HEK293 (cell line): ENCODE data around the gene GTF3C1.

Experiments
- CTCF ChIA-PET: fragments of 350-600 bp; formaldehyde crosslinking; extraction: SDS; loops from one replicate; lab custom pipeline; 2021; ENCODE audit warnings: antibody characterized with exemption; lab: Yijun Ruan, JAX
- POLR2A ChIA-PET: fragments of 300-600 bp; formaldehyde crosslinking; extraction: SDS; loops from one replicate; lab custom pipeline; 2020; ENCODE audit warnings: antibody characterized with exemption, inconsistent platforms; lab: Yijun Ruan, JAX
- H3K27ac ChIP-seq: fragments of 200-500 bp; sonication (Bioruptor generic); 2 replicates; pipeline ENCODE4 v1.5.1; 2014; ENCODE audit warnings: low read depth, low read length, control low read depth, inconsistent platforms; ENCODE audit errors: extremely low read depth
- H3K36me3 ChIP-seq, 2 experiments: fragments of 200-500 bp in 1 of 2; sonication (Bioruptor generic) in 1 of 2; 1 replicate in 1 of 2; 2 replicates in 1 of 2; pipeline ENCODE4 v1.5.1; 2014 to 2017; ENCODE audit warnings: inconsistent platforms in 2 of 2, low read length in 2 of 2; ENCODE audit not compliant: control insufficient read depth in 2 of 2, insufficient read depth in 1 of 2
- H3K4me1 ChIP-seq: fragments of 200-500 bp; sonication (Bioruptor generic); 2 replicates; pipeline ENCODE4 v1.5.1; 2014; ENCODE audit warnings: mild to moderate bottlenecking, low read length, inconsistent platforms; ENCODE audit not compliant: control insufficient read depth, insufficient read depth
- H3K4me3 ChIP-seq: 2 replicates; pipeline ENCODE4 v1.5.1; 2011; ENCODE audit warnings: low read depth, mild to moderate bottlenecking, control low read depth, low read length, moderate library complexity
- H3K9me3 ChIP-seq: fragments of 200-500 bp; sonication (Bioruptor generic); 2 replicates; pipeline ENCODE4 v1.5.1; 2014; ENCODE audit warnings: low read depth, low read length, inconsistent platforms; ENCODE audit not compliant: control insufficient read depth, insufficient read depth
- IKZF3 ChIP-seq: fragments of 450-650 bp; IDR thresholded peaks from 2 replicates; pipeline ENCODE4 v1.5.0; 2018; ENCODE audit warnings: missing biosample characterization, mild to moderate bottlenecking, missing genetic modification characterization, moderate library complexity
- MYNN ChIP-seq: fragments of 450-650 bp; formaldehyde crosslinking; IDR thresholded peaks from 2 replicates; pipeline ENCODE4 v1.5.1; 2016; ENCODE audit warnings: missing biosample characterization, missing genetic modification characterization, borderline replicate concordance
- OSR2 ChIP-seq: fragments of 450-650 bp; formaldehyde crosslinking; IDR thresholded peaks from 2 replicates; pipeline ENCODE4 v1.5.1; 2016; ENCODE audit warnings: missing biosample characterization, missing genetic modification characterization
- PBX3 ChIP-seq: sonication (generic); formaldehyde crosslinking; IDR thresholded peaks from 2 replicates; pipeline ENCODE4 v1.8.1; 2022; ENCODE audit warnings: mild to moderate bottlenecking, moderate library complexity, missing genetic modification reagents
- SCRT2 ChIP-seq: fragments of 450-650 bp; formaldehyde crosslinking; IDR thresholded peaks from 2 replicates; pipeline ENCODE4 v1.5.1; 2016; ENCODE audit warnings: missing biosample characterization, missing genetic modification characterization
- YY1 ChIP-seq: fragments of 450-650 bp; formaldehyde crosslinking; IDR thresholded peaks from 2 replicates; pipeline ENCODE4 v1.5.1; 2018; ENCODE audit warnings: missing biosample characterization, missing genetic modification characterization
- ZBTB8A ChIP-seq: fragments of 450-650 bp; formaldehyde crosslinking; IDR thresholded peaks from 2 replicates; pipeline ENCODE4 v1.5.1; 2016; ENCODE audit warnings: missing biosample characterization, missing genetic modification characterization
- ZNF112 ChIP-seq: fragments of 450-650 bp; formaldehyde crosslinking; IDR thresholded peaks from 2 replicates; pipeline ENCODE4 v1.5.0; 2017; ENCODE audit warnings: missing biosample characterization, missing genetic modification characterization
- ZNF114 ChIP-seq: fragments of 450-650 bp; formaldehyde crosslinking; IDR thresholded peaks from 2 replicates; pipeline ENCODE4 v1.5.0; 2017; ENCODE audit warnings: missing biosample characterization, missing genetic modification characterization
- ZNF132 ChIP-seq: fragments of 450-650 bp; formaldehyde crosslinking; IDR thresholded peaks from 2 replicates; pipeline ENCODE4 v1.5.1; 2017; ENCODE audit warnings: missing biosample characterization, missing genetic modification characterization, borderline replicate concordance
- ZNF140 ChIP-seq: fragments of 450-650 bp; formaldehyde crosslinking; IDR thresholded peaks from 2 replicates; pipeline ENCODE4 v1.5.1; 2016; ENCODE audit warnings: missing biosample characterization, missing genetic modification characterization
- ZNF16 ChIP-seq: fragments of 450-650 bp; formaldehyde crosslinking; IDR thresholded peaks from 2 replicates; pipeline ENCODE4 v1.5.1; 2016; ENCODE audit warnings: low read depth, missing biosample characterization, missing genetic modification characterization
- ZNF174 ChIP-seq: fragments of 450-650 bp; formaldehyde crosslinking; IDR thresholded peaks from 2 replicates; pipeline ENCODE4 v1.5.0; 2017; ENCODE audit warnings: missing biosample characterization, mild to moderate bottlenecking, missing genetic modification characterization
- ZNF211 ChIP-seq: fragments of 450-650 bp; formaldehyde crosslinking; IDR thresholded peaks from 2 replicates; pipeline ENCODE4 v1.5.1; 2016; ENCODE audit warnings: low read depth, missing biosample characterization, missing genetic modification characterization
- ZNF221 ChIP-seq: fragments of 450-650 bp; formaldehyde crosslinking; IDR thresholded peaks from 2 replicates; pipeline ENCODE4 v1.5.1; 2017; ENCODE audit warnings: missing biosample characterization, missing genetic modification characterization, borderline replicate concordance
- ZNF239 ChIP-seq: fragments of 450-650 bp; formaldehyde crosslinking; IDR thresholded peaks from 2 replicates; pipeline ENCODE4 v1.5.1; 2016; ENCODE audit warnings: missing biosample characterization, missing genetic modification characterization
- ZNF391 ChIP-seq: fragments of 450-650 bp; formaldehyde crosslinking; IDR thresholded peaks from 2 replicates; pipeline ENCODE4 v1.5.1; 2016; ENCODE audit warnings: low read depth, missing biosample characterization, missing genetic modification characterization, borderline replicate concordance
- ZNF473 ChIP-seq: fragments of 450-650 bp; formaldehyde crosslinking; IDR thresholded peaks from 2 replicates; pipeline ENCODE4 v1.5.1; 2017; ENCODE audit warnings: missing biosample characterization, missing genetic modification characterization
- ZNF501 ChIP-seq: fragments of 450-650 bp; formaldehyde crosslinking; IDR thresholded peaks from 2 replicates; pipeline ENCODE4 v1.5.1; 2016; ENCODE audit warnings: missing biosample characterization, missing genetic modification characterization
- ZNF560 ChIP-seq: fragments of 450-650 bp; formaldehyde crosslinking; IDR thresholded peaks from 2 replicates; pipeline ENCODE4 v1.5.1; 2017; ENCODE audit warnings: missing biosample characterization, missing genetic modification characterization, borderline replicate concordance
- ZNF580 ChIP-seq: fragments of 450-650 bp; formaldehyde crosslinking; IDR thresholded peaks from 2 replicates; pipeline ENCODE4 v1.5.1; 2016; ENCODE audit warnings: missing biosample characterization, missing genetic modification characterization
- ZNF585B ChIP-seq: fragments of 450-650 bp; formaldehyde crosslinking; IDR thresholded peaks from 2 replicates; pipeline ENCODE4 v1.5.1; 2016; ENCODE audit warnings: missing biosample characterization, missing genetic modification characterization
- ZNF623 ChIP-seq: fragments of 450-650 bp; formaldehyde crosslinking; IDR thresholded peaks from 2 replicates; pipeline ENCODE4 v1.5.1; 2016; ENCODE audit warnings: missing biosample characterization, missing genetic modification characterization
- ZNF768 ChIP-seq: fragments of 450-650 bp; formaldehyde crosslinking; IDR thresholded peaks from 2 replicates; pipeline ENCODE4 v1.5.1; 2018; ENCODE audit warnings: missing biosample characterization, mild to moderate bottlenecking, missing genetic modification characterization
- ZNF830 ChIP-seq: fragments of 450-650 bp; IDR thresholded peaks from 2 replicates; pipeline ENCODE4 v1.5.0; 2018; ENCODE audit warnings: missing biosample characterization, missing genetic modification characterization, low read depth, mild to moderate bottlenecking, moderate library complexity
- TF ChIP-seq, protein P1 (sequence below): fragments of 450-650 bp; formaldehyde crosslinking; IDR thresholded peaks from 2 replicates; pipeline ENCODE4 v1.5.1; 2017; ENCODE audit warnings: missing biosample characterization, mild to moderate bottlenecking, missing genetic modification characterization, moderate library complexity

Gene GTF3C1

GRCh38 chr16:27539636-27540035 is 10.1 kb downstream of the GTF3C1 start (continued):
- no peak for TF ChIP-seq PBX3

DNA sequence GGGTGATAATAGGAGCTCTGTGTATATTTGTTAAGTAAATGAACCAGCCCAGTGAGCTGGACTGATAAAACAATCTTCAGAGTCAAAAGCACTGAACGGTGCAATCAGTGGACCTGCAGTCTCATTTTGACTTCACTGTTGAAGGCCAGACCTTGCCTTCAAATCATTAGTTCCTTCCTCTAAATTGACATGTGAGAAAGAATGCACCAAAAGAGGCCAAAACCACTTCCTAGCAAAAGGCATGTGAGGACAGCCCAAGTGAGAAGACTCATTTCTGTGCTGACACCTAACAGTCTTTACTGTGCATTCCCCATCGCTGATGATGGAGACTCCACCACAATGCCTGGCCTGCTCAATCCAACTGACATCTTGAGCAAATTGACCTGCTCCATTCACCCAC is 10.6 kb downstream of the GTF3C1 start:
- TF ChIP-seq ZNF501 (tag by site-specific recombination), result no peak
- TF ChIP-seq ZNF16 (tag by site-specific recombination), result no peak
- no peak for TF ChIP-seq ZNF623
- no peak for TF ChIP-seq ZNF211 (tag by site-specific recombination)
- TF ChIP-seq, all 188 proteins: peak for 0
- POLR2A ChIA-PET, result interaction anchor here (1.0 kb wide), 1 partner anchor 11 kb away, joined by 3 read pairs; the partner anchor contains the start of genes GTF3C1 and KATNIP
- no peak overlapping the region for H3K27ac ChIP-seq
- H3K9me3 ChIP-seq, result no peaks in the 10 kb centered on the region
- peaks cover 51 to 98% of the 10 kb centered on the region in 2 experiments for H3K36me3 ChIP-seq
- CTCF ChIA-PET, result no interaction called here
- no peak overlapping the region for H3K4me3 ChIP-seq
- no peaks in the 10 kb centered on the region for H3K4me1 ChIP-seq

- TF ChIP-seq ZNF112, result no peak
- no peak for TF ChIP-seq OSR2 (tag by site-specific recombination)
- no peak for TF ChIP-seq ZBTB8A
- TF ChIP-seq ZNF585B (tag by site-specific recombination), result no peak
- no peak for TF ChIP-seq ZNF768 (tag by site-specific recombination)
- no peak for TF ChIP-seq ZNF830 (tag by site-specific recombination)
- TF ChIP-seq ZNF114 (tag by site-specific recombination), result no peak
- TF ChIP-seq ZNF391 (tag by site-specific recombination), result no peak
- no peak for TF ChIP-seq MYNN (tag by site-specific recombination)
- TF ChIP-seq IKZF3 (tag by site-specific recombination), result no peak
- no peak for TF ChIP-seq YY1
- peaks cover 45 to 98% of the 10 kb centered on the region in 2 experiments for H3K36me3 ChIP-seq
- H3K4me1 ChIP-seq, result no peaks in the 10 kb centered on the region
- H3K27ac ChIP-seq, result no peak overlapping the region
- no peaks in the 10 kb centered on the region for H3K9me3 ChIP-seq
- H3K4me3 ChIP-seq, result no peak overlapping the region
- ChIA-PET POLR2A (interaction anchor here (0.7 to 1.0 kb wide), 2 partner anchors 11 to 42 kb away, joined by 3 to 15 read pairs; partner anchors contain the start of genes GTF3C1 and KATNIP), CTCF (no interaction called here)
Measured at GRCh38 chr16:27538528-27538927, 11.2 kb downstream of the GTF3C1 start.

- POLR2A ChIA-PET, result no interaction called here
- Histone ChIP-seq H3K36me3 (peaks cover 29 to 98% of the 10 kb centered on the region in 2 experiments; a peak in 2 of 3 replicates), H3K4me1 (no peaks in the 10 kb centered on the region), H3K4me3 (no peak overlapping the region), H3K9me3 (no peaks in the 10 kb centered on the region), H3K27ac (no peak overlapping the region)
- CTCF ChIA-PET, result interaction anchor here (1.0 kb wide), 1 partner anchor 10 kb away, joined by 3 read pairs; no protein-coding TSS in a partner anchor
- TF ChIP-seq PBX3, result no peak
- TF ChIP-seq ZNF132 (tag by site-specific recombination), result no peak
- TF ChIP-seq YY1, result no peak
- TF ChIP-seq, protein P1, sequence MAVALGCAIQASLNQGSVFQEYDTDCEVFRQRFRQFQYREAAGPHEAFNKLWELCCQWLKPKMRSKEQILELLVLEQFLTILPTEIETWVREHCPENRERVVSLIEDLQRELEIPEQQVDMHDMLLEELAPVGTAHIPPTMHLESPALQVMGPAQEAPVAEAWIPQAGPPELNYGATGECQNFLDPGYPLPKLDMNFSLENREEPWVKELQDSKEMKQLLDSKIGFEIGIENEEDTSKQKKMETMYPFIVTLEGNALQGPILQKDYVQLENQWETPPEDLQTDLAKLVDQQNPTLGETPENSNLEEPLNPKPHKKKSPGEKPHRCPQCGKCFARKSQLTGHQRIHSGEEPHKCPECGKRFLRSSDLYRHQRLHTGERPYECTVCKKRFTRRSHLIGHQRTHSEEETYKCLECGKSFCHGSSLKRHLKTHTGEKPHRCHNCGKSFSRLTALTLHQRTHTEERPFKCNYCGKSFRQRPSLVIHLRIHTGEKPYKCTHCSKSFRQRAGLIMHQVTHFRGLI, result no peak
- TF ChIP-seq ZNF140 (tag by site-specific recombination), result no peak
- no peak for TF ChIP-seq ZNF473
- TF ChIP-seq ZNF174, result no peak
- TF ChIP-seq SCRT2 (tag by site-specific recombination), result no peak
- TF ChIP-seq ZNF580 (tag by site-specific recombination), result no peak
- TF ChIP-seq ZNF560, result no peak
- no peak for TF ChIP-seq ZNF221 (tag by site-specific recombination)
- no peak for TF ChIP-seq ZNF239 (tag by site-specific recombination)
Measured at GRCh38 chr16:27534256-27534655, 15.5 kb downstream of the GTF3C1 start.
